Body of pancreas (tissue), 4 donors: ENCODE measurements around the gene ASTN2. TPM values are rescaled to one million over a fixed set of nuclear protein-coding genes. Genes with fewer than 3 reads are reported as not detected.

Experiments used
- ATAC-seq: fragments of 150-250 bp; one replicate; pipeline ENCODE4 v1.9.1; 2016
- DNase-seq, 4 donors: peaks; one replicate each; pipeline ENCODE4 v3.0.0-alpha.2; 2019
- H3K27ac ChIP-seq, 4 donors: fragments of 200-600 bp; sonication (generic); 1 replicate in 3 of 4; 2 replicates in 1 of 4; pipeline versions ENCODE4 v1.5.1 to v1.6.1; 2016 to 2019; ENCODE audit warnings: mild to moderate bottlenecking in 1 of 4, mixed read lengths in 1 of 4, moderate library complexity in 1 of 4
- H3K27me3 ChIP-seq, 2 donors: fragments of 200-600 bp; sonication (generic); one replicate each; pipeline ENCODE4 v1.6.0; 2016; ENCODE audit warnings: mild to moderate bottlenecking in 1 of 2
- H3K36me3 ChIP-seq, 2 donors: fragments of 200-600 bp; sonication (generic); replicated peaks in 1 of 2; 2 replicates each; pipeline ENCODE4 v1.5.1; 2016; ENCODE audit warnings: low read depth in 2 of 2; ENCODE audit not compliant: insufficient read depth in 1 of 2
- H3K4me1 ChIP-seq: fragments of 200-600 bp; sonication (generic); one replicate; pipeline ENCODE4 v1.6.0; 2016
- H3K4me3 ChIP-seq, 2 donors: fragments of 200-600 bp; sonication (generic); 1 replicate in 1 of 2; 2 replicates in 1 of 2; pipeline ENCODE4 v1.5.1; 2016 to 2019
- H3K9me3 ChIP-seq, 3 donors: fragments of 200-600 bp; sonication (generic); 1 replicate in 2 of 3; 2 replicates in 1 of 3; pipeline ENCODE4 v1.5.1; 2016
- POLR2A ChIP-seq, 3 donors: fragments of 450-650 bp; IDR thresholded peaks; one replicate each; pipeline ENCODE4 v1.6.1; 2016; ENCODE audit warnings: antibody characterized with exemption in 3 of 3, mild to moderate bottlenecking in 2 of 3
- WGBS, 2 donors: methylation state at CpG; one replicate each; pipeline ENCODE4 v1.1.5; 2017; 5-methylcytosine and 5-hydroxymethylcytosine counted together
- intact Hi-C: fragments of 100-400 bp; cut with DNase I; formaldehyde crosslinking; loops from one replicate; pipeline ENCODE4 v1.15.1; 2023
- total RNA-seq, 2 donors: library from RNA; depleted of rRNA; stranded (reverse); fragments of >200 nt; gene quantifications; one replicate each; pipeline ENCODE4 v1.1.0, GENCODE V29; 2016
- TF ChIP-seq, protein P1 (sequence below), 7 experiments: fragments of 450-650 bp in 4 of 7; fragments of 200-600 bp in 3 of 7; sonication (generic) in 3 of 7; IDR thresholded peaks; one replicate each; pipeline ENCODE4 v1.5.1; 2016 to 2019; ENCODE audit warnings: antibody characterized with exemption in 7 of 7

ASTN2 gene
- total RNA-seq, 2 donors from 2014 or later, result 8.2 to 9.6 TPM

DNA sequence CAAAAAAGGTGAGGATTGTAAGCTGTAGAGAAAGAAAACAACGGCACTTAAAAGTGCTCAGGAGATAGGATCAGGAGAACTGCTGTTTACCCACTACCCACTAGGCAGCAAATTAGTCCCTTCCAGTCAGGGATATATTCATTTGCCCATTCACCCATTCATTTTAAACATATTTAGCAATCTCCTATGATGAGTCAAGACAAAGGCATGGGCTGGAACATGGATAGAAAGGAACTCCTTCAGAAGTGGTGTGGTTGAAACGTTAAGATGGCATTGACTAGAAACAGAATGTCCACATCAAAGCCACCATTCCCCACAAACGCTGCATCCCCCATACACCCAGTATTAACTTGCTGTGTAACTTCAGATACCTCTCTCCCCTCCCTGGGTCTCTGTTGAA is 225.7 kb downstream of the ASTN2 start:
- ATAC-seq, result no peak

DNA sequence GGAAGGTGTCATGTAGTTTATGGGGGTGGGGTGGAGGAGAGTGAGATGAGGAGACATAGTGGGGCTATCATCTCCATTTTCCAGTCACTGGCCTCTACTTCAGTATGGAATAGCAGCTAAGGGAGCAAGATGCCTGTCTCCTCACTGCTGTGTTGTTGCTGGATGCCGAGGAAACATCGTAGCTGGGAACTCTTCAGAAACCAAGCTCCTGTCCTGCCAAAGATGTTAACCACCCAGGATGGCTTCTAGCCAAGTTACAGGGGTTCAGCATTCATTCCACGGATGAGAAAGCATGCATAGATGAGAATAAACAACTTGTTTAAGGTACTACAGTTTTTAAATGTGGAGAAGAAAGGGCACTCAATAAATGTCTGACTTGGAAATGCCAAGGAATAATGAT is 226.5 kb downstream of the ASTN2 start:
- Histone ChIP-seq H3K27ac (no peak overlapping the region), H3K9me3 (no peaks in the 10 kb centered on the region), H3K36me3 (no peaks in the 10 kb centered on the region), H3K27me3 (no peaks in the 10 kb centered on the region), H3K4me3 (no peak overlapping the region), H3K4me1 (no peaks in the 10 kb centered on the region)
- DNase-seq (no peak), ATAC-seq (no peak)
- WGBS, 2 donors, result 73 to 74% methylated on average over 3 of the region's 3 CpGs
- TF ChIP-seq, protein P1, sequence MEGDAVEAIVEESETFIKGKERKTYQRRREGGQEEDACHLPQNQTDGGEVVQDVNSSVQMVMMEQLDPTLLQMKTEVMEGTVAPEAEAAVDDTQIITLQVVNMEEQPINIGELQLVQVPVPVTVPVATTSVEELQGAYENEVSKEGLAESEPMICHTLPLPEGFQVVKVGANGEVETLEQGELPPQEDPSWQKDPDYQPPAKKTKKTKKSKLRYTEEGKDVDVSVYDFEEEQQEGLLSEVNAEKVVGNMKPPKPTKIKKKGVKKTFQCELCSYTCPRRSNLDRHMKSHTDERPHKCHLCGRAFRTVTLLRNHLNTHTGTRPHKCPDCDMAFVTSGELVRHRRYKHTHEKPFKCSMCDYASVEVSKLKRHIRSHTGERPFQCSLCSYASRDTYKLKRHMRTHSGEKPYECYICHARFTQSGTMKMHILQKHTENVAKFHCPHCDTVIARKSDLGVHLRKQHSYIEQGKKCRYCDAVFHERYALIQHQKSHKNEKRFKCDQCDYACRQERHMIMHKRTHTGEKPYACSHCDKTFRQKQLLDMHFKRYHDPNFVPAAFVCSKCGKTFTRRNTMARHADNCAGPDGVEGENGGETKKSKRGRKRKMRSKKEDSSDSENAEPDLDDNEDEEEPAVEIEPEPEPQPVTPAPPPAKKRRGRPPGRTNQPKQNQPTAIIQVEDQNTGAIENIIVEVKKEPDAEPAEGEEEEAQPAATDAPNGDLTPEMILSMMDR (IDR thresholded peaks at IDR 0.05), result no peak
- TF ChIP-seq POLR2A (IDR thresholded peaks at IDR 0.05), result no peak
- intact Hi-C loops, result no loop called here

More for the DNA sequence above, 225.7 kb downstream of the ASTN2 start:
- Histone ChIP-seq H3K27me3 (no peaks in the 10 kb centered on the region), H3K4me1 (no peaks in the 10 kb centered on the region), H3K9me3 (no peaks in the 10 kb centered on the region), H3K27ac (no peak overlapping the region), H3K4me3 (no peak overlapping the region), H3K36me3 (no peaks in the 10 kb centered on the region)
- 68% methylated on average over 3 of the region's 3 CpGs for WGBS, 2 donors
- TF ChIP-seq, protein P1 (IDR thresholded peaks at IDR 0.05), result no peak
- no peak for TF ChIP-seq POLR2A (IDR thresholded peaks at IDR 0.05)
- intact Hi-C loops, result no loop called here
- DNase-seq, result no peak

DNA sequence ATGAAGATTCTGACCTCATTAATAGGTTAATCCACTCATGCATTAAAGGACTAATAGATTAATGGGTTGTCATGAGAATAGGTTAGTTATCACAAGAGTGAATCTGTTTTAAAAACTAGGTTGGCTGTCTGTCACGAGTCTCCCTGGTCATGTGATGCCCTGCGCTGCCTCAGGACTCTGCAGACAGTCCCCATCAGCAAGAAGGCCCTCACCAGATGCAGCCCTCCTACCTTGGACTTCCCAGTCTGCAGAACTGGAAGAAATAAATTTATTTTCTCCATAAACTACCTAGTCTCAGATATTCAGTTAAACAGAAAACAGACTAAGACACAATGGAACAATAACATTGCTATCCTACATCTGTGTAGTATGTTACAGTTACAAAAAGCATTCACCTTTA is 227.4 kb downstream of the ASTN2 start:
- 87 to 96% methylated on average over 2 of the region's 2 CpGs for WGBS, 2 donors
- TF ChIP-seq, protein P1 (IDR thresholded peaks at IDR 0.05), result no peak
- TF ChIP-seq POLR2A (IDR thresholded peaks at IDR 0.05), result no peak
- intact Hi-C loops, result no loop called here

DNA sequence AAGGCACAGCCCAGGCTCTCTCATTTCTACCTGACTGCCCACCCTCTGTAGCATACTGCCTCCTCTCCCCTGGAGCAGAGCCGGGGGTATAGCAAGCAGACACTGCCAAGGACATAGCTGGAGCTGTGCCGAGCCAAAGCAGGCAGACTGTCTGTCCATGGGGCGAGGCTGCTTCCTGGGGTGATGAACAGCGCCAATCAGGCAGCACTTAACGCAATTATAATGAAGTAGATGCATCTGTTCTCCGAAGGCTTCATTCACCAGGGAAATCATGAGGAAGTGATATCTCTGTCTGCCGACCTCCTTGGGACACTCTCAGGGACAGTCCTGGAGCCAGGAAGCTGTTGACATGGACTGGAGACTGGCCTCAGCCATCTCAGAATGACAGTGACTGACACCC is 230.7 kb downstream of the ASTN2 start:
- DNase-seq (no peak), ATAC-seq (no peak)
- Histone ChIP-seq H3K4me1 (no peaks in the 10 kb centered on the region), H3K27me3 (no peaks in the 10 kb centered on the region), H3K4me3 (no peak overlapping the region), H3K27ac (no peak overlapping the region), H3K9me3 (no peaks in the 10 kb centered on the region), H3K36me3 (no peaks in the 10 kb centered on the region)
- 73 to 82% methylated on average over 7 of the region's 7 CpGs for WGBS, 2 donors
- no peak for TF ChIP-seq POLR2A (IDR thresholded peaks at IDR 0.05)
- TF ChIP-seq, protein P1 (IDR thresholded peaks at IDR 0.05), result no peak
- intact Hi-C loops, result no loop called here

More for the DNA sequence above, 227.4 kb downstream of the ASTN2 start:
- no peaks in the 10 kb centered on the region for H3K27me3 ChIP-seq
- DNase-seq (no peak), ATAC-seq (no peak)
- no peak overlapping the region for H3K4me3 ChIP-seq
- H3K4me1 ChIP-seq, result no peaks in the 10 kb centered on the region
- no peaks in the 10 kb centered on the region for H3K9me3 ChIP-seq
- no peak overlapping the region for H3K27ac ChIP-seq
- H3K36me3 ChIP-seq, result no peaks in the 10 kb centered on the region

DNA sequence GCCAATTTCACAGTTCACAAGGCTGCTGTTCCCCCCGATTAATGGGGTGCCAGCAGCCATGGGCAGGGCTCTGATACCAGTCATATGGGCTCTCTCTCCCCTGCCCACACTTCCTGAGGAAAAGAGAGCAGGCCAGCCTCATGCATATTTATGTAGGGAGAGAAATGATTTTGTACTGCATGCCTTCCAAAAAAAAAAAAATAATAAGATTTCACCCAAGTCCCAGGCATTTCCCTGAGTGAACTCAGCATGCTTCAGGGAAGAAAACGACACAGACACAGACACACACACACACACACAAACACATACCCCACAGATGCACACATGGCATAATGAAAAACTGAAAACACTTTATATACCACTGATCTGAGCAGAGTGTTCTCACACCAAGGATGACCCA is 232.8 kb downstream of the ASTN2 start:
- 54 to 71% methylated on average over 2 of the region's 2 CpGs for WGBS, 2 donors
- no peak overlapping the region for H3K4me3 ChIP-seq
- H3K4me1 ChIP-seq, result no peaks in the 10 kb centered on the region
- intact Hi-C loops, result no loop called here
- no peak for TF ChIP-seq POLR2A (IDR thresholded peaks at IDR 0.05)
- TF ChIP-seq, protein P1 (IDR thresholded peaks at IDR 0.05), result no peak
- H3K9me3 ChIP-seq, result no peaks in the 10 kb centered on the region
- ATAC-seq (no peak), DNase-seq (no peak)
- H3K27ac ChIP-seq, result no peak overlapping the region
- H3K27me3 ChIP-seq, result no peaks in the 10 kb centered on the region
- H3K36me3 ChIP-seq, result no peaks in the 10 kb centered on the region
